GM19324 (cell line): ENCODE measurements around the gene ACTG1.

Experiments used
- ATAC-seq: cut with Tn5 transposase; IDR thresholded peaks from one replicate; pipeline ENCODE4 v1.9.1; 2021; ENCODE audit warnings: mild to moderate bottlenecking, moderate library complexity; ENCODE audit not compliant: unreplicated experiment, low FRiP score

Gene ACTG1

GRCh38 chr17:81483085-81483861 lies 29.3 kb downstream of the ACTG1 start:
- ATAC-seq, result no peak

GRCh38 chr17:81482673-81483072 lies 29.9 kb downstream of the ACTG1 start:
- no peak for ATAC-seq

- no peak for ATAC-seq
These were observed 30.6 kb downstream of the ACTG1 start for GRCh38 chr17:81481815-81482505.

GRCh38 chr17:81481073-81481799 lies 31.4 kb downstream of the ACTG1 start:
- no peak for ATAC-seq

- no peak for ATAC-seq
These were observed 32.2 kb downstream of the ACTG1 start for GRCh38 chr17:81480140-81481072.

- ATAC-seq, result no peak
These were observed 33.2 kb downstream of the ACTG1 start for GRCh38 chr17:81479175-81480071.

GRCh38 chr17:81478119-81478518 lies 34.5 kb downstream of the ACTG1 start:
- no peak for ATAC-seq

GRCh38 chr17:81477173-81477572 lies 35.4 kb downstream of the ACTG1 start:
- ATAC-seq, result no peak

GRCh38 chr17:81476635-81477034 lies 36.0 kb downstream of the ACTG1 start:
- no peak for ATAC-seq

- ATAC-seq, result no peak
These were observed 36.5 kb downstream of the ACTG1 start for GRCh38 chr17:81476097-81476496.

GRCh38 chr17:81474958-81475357 lies 37.6 kb downstream of the ACTG1 start:
- ATAC-seq, result no peak

GRCh38 chr17:81473019-81473418 lies 39.6 kb downstream of the ACTG1 start:
- ATAC-seq, result no peak

- no peak for ATAC-seq
These were observed 40.7 kb downstream of the ACTG1 start for GRCh38 chr17:81471818-81472456.

GRCh38 chr17:81470944-81471817 lies 41.4 kb downstream of the ACTG1 start:
- no peak for ATAC-seq

GRCh38 chr17:81470270-81470943 lies 42.2 kb downstream of the ACTG1 start:
- no peak for ATAC-seq

- no peak for ATAC-seq
These were observed 43.3 kb downstream of the ACTG1 start for GRCh38 chr17:81469266-81469665.

- ATAC-seq, result no peak
These were observed 43.9 kb downstream of the ACTG1 start for GRCh38 chr17:81468770-81469121.
